Measurements from ENCODE around the gene ASPRV1. TPM values are rescaled to one million over a fixed set of nuclear protein-coding genes. Genes with fewer than 3 reads are reported as not detected.
"Not testable (repeated sequence)": the region's sequence is repeated elsewhere in the genome, so short reads cannot be mapped to it uniquely, and the experiment has no call there.

ASPRV1 gene
- total RNA-seq, 2 donors from 2014 or later, result 1.5 TPM

DNA sequence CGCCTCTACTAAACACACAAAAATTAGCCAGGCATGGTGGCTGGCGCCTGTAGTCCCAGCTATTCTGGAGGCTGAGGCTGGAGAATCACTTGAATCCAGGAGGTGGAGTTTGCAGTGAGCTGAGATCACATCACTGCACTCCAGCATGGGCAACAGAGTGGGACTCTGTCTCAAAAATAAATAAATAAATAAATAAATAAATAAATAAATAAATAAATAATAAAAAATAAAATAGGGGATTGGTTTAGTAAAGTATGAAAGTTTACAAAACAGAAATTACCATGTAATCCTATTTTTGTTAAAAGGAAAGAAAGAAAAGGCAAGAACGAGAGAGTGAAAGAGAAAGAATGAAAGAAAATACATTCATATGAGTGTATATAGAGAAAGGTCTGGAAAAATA lies 10.8 kb downstream of the ASPRV1 start:
- ATAC-seq; H3K9me3 Mint-ChIP-seq; DNase-seq (ENCODE audit: low spot score in 2 of 2); H3K27ac Mint-ChIP-seq; H3K36me3 Mint-ChIP-seq: not testable (repeated sequence)

DNA sequence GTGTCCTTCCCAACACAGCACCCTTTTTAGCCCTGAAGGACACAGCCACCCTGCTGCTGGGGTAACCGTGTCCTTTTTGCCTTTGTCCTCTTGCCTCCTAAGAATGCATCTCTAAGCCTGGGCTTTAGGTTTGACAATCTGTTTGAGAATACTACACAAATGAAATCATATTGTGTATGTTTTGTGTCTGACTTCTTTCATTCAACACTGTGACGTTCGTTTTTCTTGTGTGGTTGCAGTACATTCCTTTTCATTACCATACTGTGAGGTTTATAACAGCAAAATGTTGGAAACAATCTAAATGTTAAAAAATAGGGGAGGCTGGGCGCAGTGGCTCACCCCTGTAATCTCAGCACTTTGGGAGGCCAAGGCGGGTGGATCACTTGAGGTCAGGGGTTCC lies 11.2 kb downstream of the ASPRV1 start:
- DNase-seq (ENCODE audit: low spot score in 2 of 2) (no peak), ATAC-seq (no peak)
- Mint-ChIP-seq H3K27ac (no peak overlapping the region), H3K36me3 (peaks cover 0 to 10% of the 10 kb centered on the region in 2 donors), H3K9me3 (no peaks in the 10 kb centered on the region)

DNA sequence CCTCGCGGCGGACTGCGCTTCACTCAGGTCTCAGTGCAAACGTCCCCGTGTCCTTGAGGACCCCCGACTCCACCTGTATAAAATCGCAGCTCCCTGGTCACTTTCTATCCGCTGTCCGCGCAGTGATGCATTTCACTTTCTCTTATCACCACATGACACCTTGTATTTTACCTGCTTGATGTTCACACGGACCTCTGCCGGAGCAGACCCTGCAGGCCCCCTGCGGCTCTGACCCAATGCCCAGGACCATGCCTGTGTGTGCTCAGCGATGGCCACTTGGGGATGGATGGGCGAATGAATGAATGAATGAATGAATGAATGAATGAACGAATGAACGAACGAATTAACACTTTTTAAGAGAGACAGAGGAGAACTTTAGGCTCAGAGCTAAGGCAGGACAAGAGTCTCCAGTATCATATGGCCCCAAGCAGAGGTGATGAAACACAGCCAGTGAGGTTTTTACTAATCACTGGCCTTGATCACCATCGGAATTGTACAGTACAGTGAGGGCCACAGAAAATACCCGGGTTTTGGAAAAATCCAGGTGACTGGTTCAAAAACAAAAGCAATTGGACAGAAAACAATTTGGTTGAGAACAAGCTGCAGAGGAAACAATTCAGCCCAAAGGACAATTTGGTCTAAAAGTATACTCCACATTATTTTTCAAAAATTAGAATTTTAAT lies 12.3 kb downstream of the ASPRV1 start:
- no peaks in the 10 kb centered on the region for H3K9me3 Mint-ChIP-seq
- DNase-seq (ENCODE audit: low spot score in 2 of 2) (no peak), ATAC-seq (no peak)
- H3K36me3 Mint-ChIP-seq, result peaks cover 0 to 10% of the 10 kb centered on the region in 2 donors
- H3K27ac Mint-ChIP-seq, result no peak overlapping the region

DNA sequence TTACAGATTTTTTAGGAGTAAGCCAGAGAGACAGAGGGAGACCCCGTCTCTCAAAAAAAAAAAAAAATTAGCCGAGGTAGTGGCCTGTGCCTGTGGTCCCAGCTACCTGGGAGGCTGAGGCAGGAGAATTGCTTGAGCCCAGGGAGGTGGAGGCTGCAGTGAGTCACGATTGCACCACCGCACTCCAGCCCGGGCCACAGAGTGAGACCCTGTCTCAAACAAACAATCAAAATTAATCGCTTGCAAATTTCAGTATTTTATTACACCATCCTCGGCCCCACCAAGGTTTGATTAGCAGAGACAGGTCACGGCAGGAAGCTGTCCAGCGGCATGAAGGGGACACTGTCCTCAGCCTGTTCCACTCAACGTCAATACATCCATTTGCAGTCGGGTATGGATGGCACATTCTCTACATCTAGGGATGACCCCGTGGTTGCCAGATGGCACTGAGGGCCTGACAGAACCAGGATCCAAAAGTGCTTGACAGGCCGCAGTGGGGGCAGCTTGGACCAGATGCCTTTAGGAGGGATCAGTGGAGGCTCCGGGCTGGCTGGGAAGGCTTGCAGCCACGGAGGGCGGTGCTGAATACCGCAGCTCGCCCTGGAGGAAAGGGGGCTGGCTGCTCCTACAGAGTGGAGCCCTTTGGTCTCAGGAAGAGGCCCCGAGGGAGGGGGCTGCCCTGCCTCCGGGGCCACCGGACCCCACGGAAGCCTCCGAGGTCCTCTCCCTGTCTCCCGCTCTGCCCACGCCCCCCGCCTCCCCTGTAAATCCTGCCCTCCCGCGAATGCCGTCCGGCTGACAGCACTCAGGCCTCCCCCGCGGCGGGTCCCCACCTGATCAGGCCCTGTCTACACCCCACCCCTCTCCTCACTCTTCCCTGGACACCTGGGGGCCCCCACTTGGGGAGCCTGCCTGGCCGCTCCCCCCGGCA lies 13.1 kb downstream of the ASPRV1 start:
- DNase-seq (ENCODE audit: low spot score in 2 of 2) (no peak), ATAC-seq (no peak)
- H3K36me3 Mint-ChIP-seq, result peaks cover under 1 to 11% of the 10 kb centered on the region in 2 donors
- no peak overlapping the region for H3K27ac Mint-ChIP-seq
- no peaks in the 10 kb centered on the region for H3K9me3 Mint-ChIP-seq

DNA sequence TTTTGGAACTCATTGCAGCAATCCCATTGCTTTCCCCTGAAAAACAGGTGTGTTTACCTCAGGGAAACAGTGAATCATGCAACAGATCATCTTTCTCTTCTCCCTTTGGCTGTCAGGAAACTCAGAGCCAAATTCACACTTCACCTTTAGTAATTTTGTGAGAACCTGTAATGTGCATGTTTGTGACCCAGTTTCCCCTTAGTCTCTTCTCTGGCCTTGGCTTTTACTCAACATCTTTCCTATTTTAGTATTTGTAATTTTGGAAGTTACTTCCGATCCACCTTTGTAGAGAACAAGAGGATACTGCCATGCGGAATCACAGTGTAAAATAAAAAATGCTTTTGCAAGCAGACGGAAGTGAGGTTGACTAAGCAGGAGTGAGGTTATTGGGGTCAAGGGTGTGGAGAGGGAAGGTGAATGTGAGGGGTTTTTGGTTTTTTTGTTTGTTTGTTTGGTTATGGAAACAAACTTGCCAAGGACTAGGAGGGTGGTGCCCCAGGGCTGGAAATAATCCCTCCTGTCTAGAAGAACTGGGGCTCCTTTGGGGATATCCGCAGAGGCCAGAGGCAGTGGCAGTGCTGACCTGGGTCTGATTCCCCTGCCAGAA lies 14.0 kb downstream of the ASPRV1 start:
- H3K27ac Mint-ChIP-seq, result peak overlapping the region; percentile 0 to 78
- peak in 1 of 2 donors; percentile 3 for ATAC-seq

DNA sequence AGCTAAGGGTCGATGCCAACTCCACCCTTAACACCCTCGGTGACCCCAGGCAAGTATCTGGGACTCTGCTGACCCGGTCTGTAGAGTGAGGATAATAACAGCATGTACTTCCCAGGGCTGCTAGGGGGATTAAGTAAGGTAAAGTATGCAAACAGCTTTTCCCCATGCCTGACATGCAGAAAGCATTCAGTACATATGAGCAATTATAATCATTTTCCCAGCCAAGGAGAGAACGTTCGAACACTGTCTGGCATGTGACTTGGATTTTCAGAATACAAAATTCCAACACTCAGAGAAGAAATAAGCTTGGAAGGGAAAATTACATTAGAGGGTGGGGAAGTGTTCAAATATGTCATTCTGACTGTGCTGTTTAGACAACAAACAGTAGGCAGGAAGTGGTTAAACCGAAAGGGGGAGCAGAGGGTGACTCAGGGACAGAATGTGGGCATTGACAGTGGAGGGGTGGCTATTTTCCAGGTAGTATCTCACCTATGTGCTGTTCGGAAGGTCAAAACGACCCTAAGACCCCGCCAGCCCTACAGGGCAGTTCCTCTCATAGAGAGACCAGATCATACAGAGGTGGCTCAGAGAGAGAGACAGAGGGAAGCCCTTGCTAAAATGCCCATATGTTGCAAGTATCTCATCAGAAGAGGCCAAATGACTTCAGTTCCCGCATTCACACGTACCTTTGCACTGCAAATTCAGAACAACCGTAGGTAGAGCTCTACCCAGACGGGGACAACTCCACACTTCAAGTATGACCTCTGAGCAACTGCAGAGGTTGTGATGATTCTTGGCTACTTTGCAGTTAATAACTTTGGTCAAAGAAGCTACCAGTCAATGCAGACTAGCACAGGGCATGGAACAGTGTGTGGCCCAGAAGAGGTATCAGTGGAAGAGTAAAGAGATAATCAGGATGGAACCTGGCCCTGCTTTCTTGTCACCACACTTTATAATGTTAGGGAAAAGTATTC lies 14.8 kb downstream of the ASPRV1 start:
- DNase-seq (ENCODE audit: low spot score in 2 of 2) (peak in 1 of 2 donors; percentile 49), ATAC-seq (peak; percentile 85 to 90)
- Mint-ChIP-seq H3K27ac (peak overlapping the region; percentile 78 to 84), H3K9me3 (no peaks in the 10 kb centered on the region), H3K36me3 (peaks cover 5 to 15% of the 10 kb centered on the region in 2 donors)

More for the DNA sequence above, 14.0 kb downstream of the ASPRV1 start:
- Mint-ChIP-seq H3K9me3 (no peaks in the 10 kb centered on the region), H3K36me3 (peaks cover 5 to 15% of the 10 kb centered on the region in 2 donors)
- no peak for DNase-seq (ENCODE audit: low spot score in 2 of 2)

DNA sequence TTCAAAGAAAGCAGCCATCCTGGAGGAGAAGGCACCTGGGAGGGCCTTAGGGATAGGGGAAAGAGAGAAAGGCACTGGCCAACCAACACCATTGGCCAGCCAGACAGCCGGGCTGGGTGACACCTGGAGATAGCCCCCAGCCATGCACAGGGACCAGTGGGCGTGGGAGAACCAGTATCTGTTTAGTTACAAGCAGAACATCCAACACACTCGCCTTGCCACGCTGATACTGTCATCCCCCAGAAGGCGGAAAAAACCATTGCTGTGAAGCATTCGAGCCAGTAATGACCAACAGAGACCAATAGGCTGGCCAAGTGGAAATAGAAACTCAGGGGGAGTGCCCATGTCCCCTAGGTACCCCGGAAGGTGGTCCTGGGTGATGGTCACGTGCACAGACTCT lies 15.5 kb downstream of the ASPRV1 start:
- no peaks in the 10 kb centered on the region for H3K9me3 Mint-ChIP-seq
- H3K27ac Mint-ChIP-seq, result peak overlapping the region; percentile 78 to 94
- DNase-seq (ENCODE audit: low spot score in 2 of 2) (no peak), ATAC-seq (peak in 1 of 2 donors; percentile 11)
- H3K36me3 Mint-ChIP-seq, result peaks cover 5 to 15% of the 10 kb centered on the region in 2 donors

DNA sequence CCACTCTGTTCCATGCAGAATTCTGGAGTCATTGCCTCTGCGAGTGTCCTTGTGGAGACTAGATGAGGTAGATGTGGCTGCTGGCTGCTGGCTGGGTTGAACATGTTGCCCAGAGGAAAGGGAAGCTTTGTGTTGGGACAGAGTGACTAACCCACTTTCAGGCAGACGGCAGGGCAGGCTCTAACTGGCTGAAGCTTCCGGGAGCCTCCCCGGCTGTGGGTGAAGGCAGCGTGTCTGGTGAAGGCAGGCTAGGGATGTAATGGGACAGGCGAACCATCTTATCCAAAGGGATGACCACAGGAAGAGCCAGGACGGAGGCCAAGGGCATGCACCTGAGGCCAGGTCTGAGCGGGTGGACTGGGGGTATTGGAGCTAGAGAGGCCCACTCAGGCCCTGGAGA lies 16.0 kb downstream of the ASPRV1 start:
- ATAC-seq (peak in 1 of 2 donors; percentile 51), DNase-seq (ENCODE audit: low spot score in 2 of 2) (no peak)
- Mint-ChIP-seq H3K9me3 (no peaks in the 10 kb centered on the region), H3K27ac (peak overlapping the region; percentile 78 to 94), H3K36me3 (peaks cover 5 to 15% of the 10 kb centered on the region in 2 donors)

DNA sequence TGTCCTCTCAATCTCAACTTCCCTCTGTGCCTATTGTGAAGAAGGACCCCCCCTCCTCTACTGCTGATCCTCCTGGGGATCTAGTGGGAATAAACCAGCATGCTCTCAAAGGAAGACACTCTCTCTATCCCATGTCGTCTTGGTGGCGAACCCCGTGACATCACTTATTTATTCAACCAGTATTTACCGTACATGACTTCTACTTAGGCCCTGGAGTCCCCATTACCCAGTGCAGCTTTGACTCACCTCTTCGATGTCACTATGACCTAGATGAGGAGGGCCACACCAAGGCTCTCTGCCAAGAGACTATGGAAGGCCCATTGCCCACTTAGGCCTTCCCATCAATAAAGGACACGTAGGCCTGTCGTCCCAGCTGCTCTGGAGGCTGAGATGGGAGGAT lies 16.7 kb downstream of the ASPRV1 start:
- ATAC-seq, result no peak
- Mint-ChIP-seq H3K27ac (no peak overlapping the region), H3K9me3 (no peaks in the 10 kb centered on the region), H3K36me3 (peaks cover 5 to 15% of the 10 kb centered on the region in 2 donors)
- no peak for DNase-seq (ENCODE audit: low spot score in 2 of 2)

DNA sequence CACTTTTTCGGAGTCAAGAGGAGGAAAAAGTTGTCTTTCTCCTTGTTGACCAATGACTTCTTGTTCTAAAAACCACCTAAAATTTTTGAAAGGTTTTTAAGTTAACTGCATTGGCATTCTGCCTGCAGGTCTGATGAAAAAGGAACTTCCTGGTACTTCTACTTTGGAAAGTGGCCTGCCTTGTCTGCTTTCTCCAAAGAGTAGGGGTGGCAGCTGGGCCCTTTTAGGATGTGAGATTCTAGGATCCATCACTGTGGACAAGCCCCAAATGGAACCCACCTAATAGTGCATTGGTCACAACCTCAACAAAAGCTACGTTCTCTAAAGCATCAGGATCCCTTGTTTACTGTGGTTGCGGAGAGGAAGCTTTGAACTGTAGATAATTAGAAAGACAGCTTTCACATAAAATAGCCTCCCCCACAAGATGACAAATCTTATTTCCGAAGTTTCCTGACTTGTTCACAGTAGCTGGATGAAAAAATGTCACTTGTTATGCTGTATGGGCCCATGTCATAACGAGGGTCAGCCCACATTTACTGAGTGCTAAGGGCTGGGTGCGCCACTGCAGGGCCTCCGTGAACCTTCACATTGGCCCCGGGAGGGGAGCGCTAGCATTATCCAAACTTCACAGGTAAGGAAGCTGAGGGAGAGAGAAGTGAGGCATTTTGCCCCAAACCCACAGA lies 17.4 kb downstream of the ASPRV1 start:
- no peak for ATAC-seq
- H3K9me3 Mint-ChIP-seq, result no peaks in the 10 kb centered on the region
- no peak overlapping the region for H3K27ac Mint-ChIP-seq

DNA sequence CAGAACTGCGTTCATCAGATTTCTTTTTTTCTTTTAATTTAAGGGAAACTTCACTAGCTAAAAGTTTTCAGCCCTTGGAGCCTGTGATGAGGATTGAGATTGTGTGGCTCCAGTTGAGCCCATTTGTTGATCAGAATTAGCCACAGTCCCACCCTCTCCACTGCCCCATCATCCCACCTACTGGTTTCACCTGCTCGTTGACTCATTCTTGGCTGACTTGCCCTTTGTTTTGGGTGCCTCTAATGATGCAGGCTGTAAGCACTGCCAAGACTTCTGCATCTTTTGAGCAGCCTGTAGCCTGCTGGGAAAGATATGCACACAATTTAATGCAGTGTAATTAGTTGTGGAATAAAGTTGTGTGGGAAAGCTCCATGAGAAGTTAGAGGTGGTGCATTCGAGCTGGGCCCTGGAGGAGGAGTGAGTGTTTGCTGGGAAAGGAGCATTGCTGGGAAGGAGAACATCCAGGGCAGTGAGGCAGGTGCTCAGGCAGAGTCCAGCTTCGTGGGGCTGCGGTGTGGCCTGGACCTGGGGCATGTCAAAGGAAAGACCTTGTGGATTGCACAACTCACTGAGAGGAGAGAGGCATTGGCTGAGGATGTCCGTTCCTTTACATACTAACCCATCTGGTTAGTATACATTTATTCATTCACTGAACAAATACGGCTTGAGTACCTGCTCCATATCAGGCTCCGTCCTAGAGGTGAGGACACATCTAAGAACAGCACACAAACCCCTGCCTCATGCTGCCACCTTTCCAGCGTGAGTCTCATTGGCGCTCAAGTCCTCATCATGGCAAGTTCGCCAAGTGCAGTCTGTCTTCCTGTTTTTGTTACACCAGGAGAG lies 18.2 kb downstream of the ASPRV1 start:
- Mint-ChIP-seq H3K9me3 (no peaks in the 10 kb centered on the region), H3K36me3 (peaks cover 6 to 15% of the 10 kb centered on the region in 2 donors), H3K27ac (peak overlapping the region in 1 of 2 donors; percentile 81)
- ATAC-seq, result no peak
- DNase-seq (ENCODE audit: low spot score in 2 of 2), result no peak

More for the DNA sequence above, 17.4 kb downstream of the ASPRV1 start:
- peaks cover 5 to 15% of the 10 kb centered on the region in 2 donors for H3K36me3 Mint-ChIP-seq
- DNase-seq (ENCODE audit: low spot score in 2 of 2), result no peak

DNA sequence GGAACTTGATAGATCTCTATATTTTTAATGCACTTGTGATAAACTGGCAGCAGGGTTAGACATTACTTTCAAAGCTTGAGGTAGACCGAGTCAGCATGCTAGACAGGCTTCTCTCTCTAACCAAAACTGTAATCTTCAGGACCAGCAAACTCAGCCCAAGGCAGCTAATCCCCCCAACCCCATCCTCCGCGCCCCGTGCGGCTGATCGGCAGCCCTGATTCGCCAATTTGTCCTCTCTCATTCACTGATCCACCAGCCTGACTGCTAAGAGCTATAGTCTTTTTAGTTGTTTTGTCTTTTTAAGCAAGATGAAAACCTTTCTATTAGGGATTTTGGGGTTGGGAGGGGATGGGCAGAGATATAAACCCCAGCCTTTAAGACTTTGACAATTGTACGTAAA lies 20.7 kb downstream of the ASPRV1 start:
- ATAC-seq, result no peak
- Mint-ChIP-seq H3K27ac (no peak overlapping the region), H3K36me3 (peaks cover 9 to 10% of the 10 kb centered on the region in 2 donors), H3K9me3 (no peaks in the 10 kb centered on the region)
- DNase-seq (ENCODE audit: low spot score in 2 of 2), result no peak

DNA sequence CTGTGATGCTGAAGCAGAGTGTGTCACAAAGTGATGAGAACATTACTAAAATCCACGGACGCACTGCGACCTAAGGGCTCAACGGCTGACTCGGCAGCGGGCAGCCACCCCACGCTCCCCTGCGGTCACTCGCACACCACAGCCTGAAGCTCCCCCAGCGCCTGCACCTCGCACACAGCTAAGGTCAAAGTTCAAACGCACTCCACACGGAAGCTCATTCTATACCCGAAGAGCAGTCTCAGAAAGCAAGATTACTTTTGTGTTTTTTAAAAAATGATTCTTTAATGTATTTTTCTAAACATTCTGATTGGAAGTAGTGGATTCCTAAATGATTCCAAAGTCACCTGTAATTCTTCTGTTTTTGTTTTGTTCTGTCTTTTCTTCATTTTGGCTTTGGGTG lies 21.7 kb downstream of the ASPRV1 start:
- H3K36me3 Mint-ChIP-seq, result peaks cover 9 to 12% of the 10 kb centered on the region in 2 donors
- DNase-seq (ENCODE audit: low spot score in 2 of 2), result no peak
- no peaks in the 10 kb centered on the region for H3K9me3 Mint-ChIP-seq
- peak overlapping the region in 1 of 2 donors; percentile 12 for H3K27ac Mint-ChIP-seq
- ATAC-seq, result no peak

DNA sequence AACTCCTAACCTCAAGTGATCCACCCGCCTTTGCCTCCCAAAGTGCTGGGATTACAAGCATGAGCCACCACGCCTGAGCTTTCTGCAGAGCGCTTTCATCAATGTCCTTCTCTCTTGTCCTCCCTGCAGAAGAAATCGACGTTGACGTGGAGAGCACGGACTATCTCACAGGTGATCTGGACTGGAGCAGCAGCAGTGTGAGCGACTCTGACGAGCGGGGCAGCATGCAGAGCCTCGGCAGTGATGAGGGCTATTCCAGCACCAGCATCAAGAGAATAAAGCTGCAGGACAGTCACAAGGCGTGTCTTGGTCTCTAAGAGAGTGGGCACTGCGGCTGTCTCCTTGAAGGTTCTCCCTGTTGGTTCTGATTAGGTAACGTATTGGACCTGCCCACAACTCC lies 23.5 kb downstream of the ASPRV1 start:
- H3K9me3 Mint-ChIP-seq, result no peaks in the 10 kb centered on the region
- H3K36me3 Mint-ChIP-seq, result peaks cover 5 to 7% of the 10 kb centered on the region in 2 donors

DNA sequence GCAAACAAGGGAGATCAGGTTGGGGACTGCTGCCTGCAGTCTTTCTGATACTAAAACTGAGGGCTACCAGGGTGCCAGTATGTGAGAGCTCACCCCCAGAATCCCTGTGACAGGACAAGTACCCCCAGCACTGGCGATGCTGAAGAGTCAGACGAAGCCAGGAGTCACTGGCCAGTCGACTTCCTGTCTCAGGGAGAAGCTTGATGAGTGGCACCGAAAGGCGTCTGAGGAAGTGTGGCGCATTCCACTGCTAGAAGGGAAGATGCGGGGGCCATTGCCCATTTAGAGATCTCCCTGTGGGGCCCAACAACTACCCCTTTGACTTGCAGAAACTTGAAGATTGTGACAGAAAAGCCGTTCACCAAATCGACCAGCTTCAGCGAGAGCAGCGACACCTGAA lies 24.5 kb downstream of the ASPRV1 start:
- H3K36me3 Mint-ChIP-seq, result peaks cover 4 to 6% of the 10 kb centered on the region in 2 donors
- ATAC-seq, result no peak
- H3K27ac Mint-ChIP-seq, result peak overlapping the region; percentile 1 to 13

More for the DNA sequence above, 23.5 kb downstream of the ASPRV1 start:
- H3K27ac Mint-ChIP-seq, result no peak overlapping the region
- no peak for DNase-seq (ENCODE audit: low spot score in 2 of 2)
- no peak for ATAC-seq

More for the DNA sequence above, 24.5 kb downstream of the ASPRV1 start:
- DNase-seq (ENCODE audit: low spot score in 2 of 2), result no peak
- H3K9me3 Mint-ChIP-seq, result no peaks in the 10 kb centered on the region

Measured in activated naive CD4-positive, alpha-beta T cell treated with anti-CD3 and anti-CD28 coated beads, Interleukin-2, amount 50 U/mL, for 72 hours (primary cell).